HepG2 (cell line): ENCODE data around the gene PHF13. TPM values are rescaled to one million over a fixed set of nuclear protein-coding genes. Genes with fewer than 3 reads are reported as not detected.

Experiments
- ATAC-seq: fragments of 200-7000 bp; cut with Tn5 transposase; 3 replicates; pipeline ENCODE4 v1.9.1; 2020; ENCODE audit warnings: mild to moderate bottlenecking, moderate library complexity
- BruUV-seq: library from RNA; stranded (reverse); fragments of 400-500 nt; replicated peaks from 2 replicates; lab custom pipeline; 2021; lab: Mats Ljungman, UMichigan
- CTCF ChIA-PET: fragments of 300-600 bp; formaldehyde crosslinking; extraction: SDS; loops from one replicate; lab custom pipeline; 2021; ENCODE audit warnings: low total read pairs, inconsistent platforms, low intra/inter-chr PET ratio; lab: Yijun Ruan, JAX
- POLR2A ChIA-PET: fragments of 350-600 bp; sonication (Branson Sonifier 250); formaldehyde crosslinking; loops from one replicate; lab custom pipeline; 2020; ENCODE audit warnings: antibody characterized with exemption, inconsistent platforms; lab: Yijun Ruan, JAX
- DNase-seq: peaks from one replicate; pipeline ENCODE4 v3.0.0-alpha.2; 2015; ENCODE audit warnings: low spot score
- FAIRE-seq: peaks from 3 replicates; lab custom pipeline; 2011; peaks lifted over from hg19 to GRCh38; lab: Jason Lieb, UNC
- H2AFZ ChIP-seq: one replicate; pipeline ENCODE4 v1.6.1; 2011; ENCODE audit warnings: low read length, inconsistent platforms
- H3K27ac ChIP-seq: fragments of 300-600 bp; 3 replicates; pipeline ENCODE4 v1.8.0; 2011; ENCODE audit warnings: mixed run types, mild to moderate bottlenecking, mixed read lengths, low read length, inconsistent platforms; ENCODE audit not compliant: insufficient read depth; ENCODE audit errors: extremely low read length
- H3K27me3 ChIP-seq, 2 experiments: fragments of 200-600 bp in 1 of 2; 2 replicates in 1 of 2; 3 replicates in 1 of 2; pipeline versions ENCODE4 v1.6.0 to v1.8.0; 2011; ENCODE audit warnings: low read length in 2 of 2, mild to moderate bottlenecking in 2 of 2, moderate library complexity in 2 of 2, inconsistent platforms in 1 of 2; ENCODE audit not compliant: insufficient read depth in 2 of 2, control insufficient read depth in 1 of 2
- H3K36me3 ChIP-seq, 2 experiments: fragments of 200-600 bp in 1 of 2; replicated peaks in 1 of 2; 2 replicates in 1 of 2; 3 replicates in 1 of 2; pipeline versions ENCODE4 v1.5.1 to v1.8.0; 2011; ENCODE audit warnings: low read length in 2 of 2, inconsistent platforms in 1 of 2; ENCODE audit not compliant: insufficient read depth in 2 of 2, control insufficient read depth in 1 of 2
- H3K4me1 ChIP-seq: 2 replicates; pipeline ENCODE4 v1.5.1; 2012; ENCODE audit warnings: low read length, inconsistent platforms; ENCODE audit not compliant: insufficient read depth
- H3K4me2 ChIP-seq: 2 replicates; pipeline ENCODE4 v1.6.0; 2011; ENCODE audit warnings: low read depth, low read length, inconsistent platforms
- H3K4me3 ChIP-seq, 3 experiments: fragments of 200-600 bp in 1 of 3; sonication (generic), shearing (Covaris generic) in 1 of 3; replicated peaks in 1 of 3; 2 replicates each; pipeline ENCODE4 v1.5.1; 2011 to 2016; ENCODE audit warnings: low read length in 3 of 3, inconsistent platforms in 2 of 3, low read depth in 2 of 3, mild to moderate bottlenecking in 2 of 3, control low read depth in 1 of 3, mixed read lengths in 1 of 3; ENCODE audit not compliant: insufficient read depth in 1 of 3
- H3K79me2 ChIP-seq: one replicate; pipeline ENCODE4 v1.6.1; 2011; ENCODE audit warnings: low read length, inconsistent platforms; ENCODE audit not compliant: insufficient read depth
- H3K9ac ChIP-seq: 2 replicates; pipeline ENCODE4 v1.6.0; 2011; ENCODE audit warnings: mild to moderate bottlenecking, low read depth, low read length, inconsistent platforms; ENCODE audit not compliant: insufficient read depth
- H3K9me3 ChIP-seq: 2 replicates; pipeline ENCODE4 v1.5.1; 2012; ENCODE audit warnings: mild to moderate bottlenecking, low read length
- H4K20me1 ChIP-seq: 2 replicates; pipeline ENCODE4 v1.6.0; 2011; ENCODE audit warnings: inconsistent platforms, mild to moderate bottlenecking, low read length, moderate library complexity; ENCODE audit not compliant: insufficient read depth
- AGO1 ChIP-seq: fragments of 200-400 bp; formaldehyde crosslinking; IDR thresholded peaks from 2 replicates; pipeline ENCODE4 v1.6.1; 2017; ENCODE audit warnings: mild to moderate bottlenecking, low read depth, low read length, moderate library complexity; ENCODE audit not compliant: poor library complexity, severe bottlenecking
- AGO2 ChIP-seq: fragments of 200-400 bp; formaldehyde crosslinking; optimal IDR thresholded peaks from 2 replicates; pipeline ENCODE3; 2017; ENCODE audit warnings: mild to moderate bottlenecking, low read depth, low read length, moderate library complexity
- AHR ChIP-seq: IDR thresholded peaks from 2 replicates; pipeline ENCODE4 v1.6.1; 2018; ENCODE audit warnings: missing genetic modification reagents, missing compliant biosample characterization
- ATF7-NPFF ChIP-seq: sonication (generic); formaldehyde crosslinking; IDR thresholded peaks from 2 replicates; pipeline ENCODE4 v1.8.1; 2023; ENCODE audit warnings: mild to moderate bottlenecking, low read depth, missing genetic modification reagents, moderate library complexity
- BORCS8-MEF2B ChIP-seq: sonication (generic); formaldehyde crosslinking; IDR thresholded peaks from 2 replicates; pipeline ENCODE4 v1.8.0; 2022; ENCODE audit warnings: mild to moderate bottlenecking, missing genetic modification reagents
- RBFOX2 ChIP-seq: fragments of 200-400 bp; formaldehyde crosslinking; IDR thresholded peaks from 2 replicates; pipeline ENCODE4 v1.6.1; 2017; ENCODE audit warnings: low read depth, mild to moderate bottlenecking, low read length
- RBM22 ChIP-seq: fragments of 200-400 bp; formaldehyde crosslinking; optimal IDR thresholded peaks from 2 replicates; pipeline ENCODE3; 2017; ENCODE audit warnings: mild to moderate bottlenecking, low read length, moderate library complexity
- ZBTB34 ChIP-seq: sonication (generic); formaldehyde crosslinking; IDR thresholded peaks from 2 replicates; pipeline ENCODE4 v1.8.0; 2022; ENCODE audit warnings: mild to moderate bottlenecking, missing genetic modification reagents
- ZNF326 ChIP-seq: sonication (generic); formaldehyde crosslinking; IDR thresholded peaks from 2 replicates; pipeline ENCODE4 v1.4.0; 2020; ENCODE audit warnings: missing genetic modification reagents, borderline replicate concordance
- ZNF383 ChIP-seq: sonication (generic); formaldehyde crosslinking; IDR thresholded peaks from 2 replicates; pipeline ENCODE4 v1.4.0; 2020; ENCODE audit warnings: missing genetic modification reagents, mild to moderate bottlenecking, borderline replicate concordance
- WGBS: methylation state at CpG from one replicate; pipeline ENCODE4 v1.1.6; 2017; ENCODE audit warnings: low lambda C conversion rate; 5-methylcytosine and 5-hydroxymethylcytosine counted together
- in situ Hi-C: cut with HindIII; loops from 2 replicates; pipeline ENCODE4 v1.10.0; 2017; ENCODE audit warnings: low pct_unique_long_range_greater_than_20kb; ENCODE audit not compliant: extremely low pct_ligation_motif_present
- intact Hi-C: fragments of 100-400 bp; cut with micrococcal nuclease; formaldehyde crosslinking; loops from one replicate; pipeline ENCODE4 v1.10.0; 2022; ENCODE audit not compliant: unreplicated experiment
- polyA plus RNA-seq, 8 experiments: library from polyadenylated mRNA; depleted of rRNA in 3 of 8; stranded (reverse) in 7 of 8; unstranded in 1 of 8; fragments of >200 nt; fragmentation: Illumina TruSeq in 4 of 8; extraction: Trizol in 4 of 8; gene quantifications; 2 replicates each; pipeline versions ENCODE4 v1.2.1 to v1.2.3, GENCODE V29; 2011 to 2016; ENCODE audit warnings: low read depth in 4 of 8, missing spikeins in 1 of 8, mixed read lengths in 1 of 8; ENCODE audit not compliant: insufficient read depth in 1 of 8
- total RNA-seq, 5 experiments: library from RNA; depleted of rRNA; stranded (reverse); fragments of >200 nt; fragmentation: Illumina TruSeq; extraction: Trizol; gene quantifications; 2 replicates each; pipeline ENCODE4 v1.2.3, GENCODE V29; 2016; ENCODE audit warnings: low read depth in 1 of 5

Gene PHF13
- total and polyA plus RNA-seq, 2 of the 13 experiments (the other 11 are each of a cell fraction or from before 2014, with no cell fraction given), result 4.7 to 7.4 TPM

DNA sequence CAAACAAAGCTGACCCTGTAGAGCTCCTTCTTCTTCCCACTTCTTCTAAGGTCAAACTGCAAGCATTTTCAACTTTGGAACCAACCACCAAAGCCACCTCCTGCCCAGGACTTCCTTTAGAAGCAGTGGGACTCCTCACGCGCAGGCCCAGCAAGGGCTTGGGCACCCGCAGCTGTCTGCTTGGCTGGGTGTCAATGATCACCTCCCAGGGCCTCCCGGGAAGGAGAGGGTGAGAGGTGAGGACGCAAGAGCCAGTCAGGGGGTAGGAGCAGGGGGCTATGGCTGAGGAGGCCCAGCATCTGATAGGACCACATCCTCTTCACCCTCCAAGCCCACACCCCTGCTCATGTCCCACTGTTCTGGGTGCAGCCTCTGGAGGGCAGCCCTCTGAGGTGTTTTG, 21.1 kb upstream of the PHF13 start:
- peaks cover 41 to 83% of the 10 kb centered on the region in 2 experiments for H3K36me3 ChIP-seq
- FAIRE-seq, result no peak

GRCh38 chr1:6592865-6593593, 20.5 kb upstream of the PHF13 start:
- ATAC-seq, result no peak
- H3K36me3 ChIP-seq, result peaks cover 46 to 83% of the 10 kb centered on the region in 2 experiments
- H2AFZ ChIP-seq, result no peak overlapping the region
- no peaks in the 10 kb centered on the region for H3K9me3 ChIP-seq
- H3K4me1 ChIP-seq, result peaks cover 16% of the 10 kb centered on the region
- no peak overlapping the region for H3K4me3 ChIP-seq
- no peak overlapping the region for H3K9ac ChIP-seq
- DNase-seq, result no peak
- BruUV-seq, result no TSS peak
- no peak for FAIRE-seq
- in situ Hi-C loops (no loop called here), intact Hi-C loops (no loop called here)
- no peak overlapping the region for H3K27ac ChIP-seq
- peaks cover 42% of the 10 kb centered on the region for H4K20me1 ChIP-seq
- TF ChIP-seq ATF7-NPFF (CRISPR knock-in tag) (no peak), ZBTB34 (CRISPR knock-in tag) (no peak), ZNF326 (no peak), AGO2 (peak; percentile 79), RBFOX2 (peak; percentile 74), AGO1 (peak; percentile 28)
- ChIA-PET POLR2A (no interaction called here), CTCF (no interaction called here)
- over 99% methylated on average over 24 of the region's 38 CpGs for WGBS
- H3K27me3 ChIP-seq, result no peaks in the 10 kb centered on the region
- H3K4me2 ChIP-seq, result no peak overlapping the region
- peaks cover 22% of the 10 kb centered on the region for H3K79me2 ChIP-seq

More for the DNA sequence above, 21.1 kb upstream of the PHF13 start:
- Histone ChIP-seq H3K27me3 (no peaks in the 10 kb centered on the region), H4K20me1 (peaks cover 36% of the 10 kb centered on the region), H3K27ac (no peak overlapping the region), H3K79me2 (peaks cover 16% of the 10 kb centered on the region), H3K4me3 (no peak overlapping the region), H3K4me2 (no peak overlapping the region), H3K9me3 (no peaks in the 10 kb centered on the region), H3K4me1 (peaks cover 10% of the 10 kb centered on the region), H3K9ac (no peak overlapping the region), H2AFZ (no peak overlapping the region)
- in situ Hi-C loops (no loop called here), intact Hi-C loops (no loop called here)
- 92% methylated on average over 4 of the region's 5 CpGs for WGBS
- no peak for DNase-seq
- ATAC-seq, result no peak
- POLR2A ChIA-PET, result interaction anchor here (1.4 kb wide), 1 partner anchor 9 kb away, joined by 5 read pairs; no protein-coding TSS in a partner anchor
- TF ChIP-seq BORCS8-MEF2B (CRISPR knock-in tag) (no peak), AHR (no peak), AGO1 (peak; percentile 12), ZNF383 (no peak), RBM22 (peak; percentile 41)
- BruUV-seq, result no TSS peak
- CTCF ChIA-PET, result no interaction called here
